ENCODE results near the gene GNPTAB. TPM values are rescaled to one million over a fixed set of nuclear protein-coding genes. Genes with fewer than 3 reads are reported as not detected.

Gene GNPTAB
- total and polyA plus RNA-seq, 2 of the 8 experiments (the other 6 are each of a cell fraction or from before 2014, with no cell fraction given), result 21.5 to 51.3 TPM

DNA sequence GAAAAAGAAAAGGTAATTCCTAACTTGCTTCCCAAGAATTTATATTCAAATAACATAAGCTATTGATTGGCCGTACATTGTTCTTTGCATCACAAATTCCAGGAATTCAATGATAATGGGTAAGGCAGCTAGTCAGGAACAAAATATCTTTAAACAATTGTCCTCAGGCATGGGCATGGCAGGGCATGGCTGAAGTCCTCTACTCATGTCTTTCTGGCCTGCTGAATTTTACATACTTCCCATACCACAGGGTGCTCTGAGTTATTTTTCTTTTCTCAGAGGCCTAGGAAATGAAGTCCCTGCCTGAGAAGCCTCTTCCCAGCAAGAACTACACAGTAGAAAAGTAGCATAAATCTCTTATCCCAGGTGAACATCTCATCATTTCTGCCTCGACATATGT is 31.5 kb upstream of the GNPTAB start:
- Histone ChIP-seq H3K4me1 (replicated peaks in 1 of 4; ENCODE audit: control insufficient read depth in 3 of 4, insufficient read depth in 4 of 4, low read length in 3 of 4) (peaks cover 0 to 4% (median 0%) of the 10 kb centered on the region in 4 experiments; a peak in 2 of 7 replicates), H4K8ac (ENCODE audit: extremely low read depth, insufficient read depth, low read length) (no peak overlapping the region), H3K9ac (replicated peaks in 1 of 4; ENCODE audit: extremely low read depth in 1 of 4, low read depth in 3 of 4, low read length in 3 of 4) (no peak overlapping the region), H2BK20ac (ENCODE audit: low read length) (no peak overlapping the region), H3K4me2 (ENCODE audit: insufficient read depth in 1 of 2, low read depth in 2 of 2, low read length in 2 of 2) (no peak overlapping the region), H2BK12ac (ENCODE audit: low read depth, low read length) (no peak overlapping the region), H3K56ac (replicated peaks; ENCODE audit: insufficient read length, low read depth, low read length) (no peak overlapping the region), H4K20me1 (replicated peaks in 1 of 2; ENCODE audit: control insufficient read depth in 1 of 2, insufficient read depth in 2 of 2, low read length in 2 of 2) (no peaks in the 10 kb centered on the region), H2AK5ac (ENCODE audit: low read depth, low read length) (no peak overlapping the region), H4K91ac (replicated peaks; ENCODE audit: insufficient read length, low read length) (no peak overlapping the region), H3K23me2 (ENCODE audit: low read depth, low read length) (no peaks in the 10 kb centered on the region), H3K27me3 (replicated peaks in 1 of 4; ENCODE audit: control insufficient read depth in 3 of 4, extremely low read depth in 1 of 4, insufficient read depth in 3 of 4, low read length in 3 of 4) (no peaks in the 10 kb centered on the region), H4K5ac (ENCODE audit: insufficient read length, low read depth, low read length) (no peak overlapping the region), H3K14ac (ENCODE audit: insufficient read length) (no peak overlapping the region), H3K18ac (ENCODE audit: extremely low read depth, low read length) (no peak overlapping the region), H2BK5ac (ENCODE audit: low read depth, low read length) (no peak overlapping the region), H3K79me1 (ENCODE audit: low read depth, low read length) (no peaks in the 10 kb centered on the region), H3K23ac (ENCODE audit: insufficient read length) (no peak overlapping the region), H2AFZ (ENCODE audit: low read length) (no peak overlapping the region), H3K4me3 (ENCODE audit: extremely low read depth in 1 of 4, insufficient read depth in 2 of 4, low read depth in 3 of 4, low read length in 4 of 4) (no peak overlapping the region), H3K9me3 (ENCODE audit: insufficient read depth in 2 of 2, low read depth in 1 of 2, low read length in 1 of 2) (no peaks in the 10 kb centered on the region), H3K27ac (ENCODE audit: low read depth, low read length) (no peak overlapping the region), H2BK15ac (ENCODE audit: low read length) (no peak overlapping the region), H3K36me3 (ENCODE audit: control insufficient read depth in 2 of 4, insufficient read depth in 4 of 4, low read length in 3 of 4) (no peaks in the 10 kb centered on the region), H2BK120ac (replicated peaks; ENCODE audit: low read depth, low read length) (no peak overlapping the region), H3K4ac (replicated peaks; ENCODE audit: insufficient read length, low read depth, low read length) (no peak overlapping the region), H3K79me2 (ENCODE audit: control insufficient read depth in 1 of 2, insufficient read depth in 2 of 2, low read length in 2 of 2) (no peaks in the 10 kb centered on the region)
- no peak for TF ChIP-seq EZH2 (IDR thresholded peaks at IDR 0.05; ENCODE audit: low read depth, low read length, severe bottlenecking)
- TF ChIP-seq CTBP2 (IDR thresholded peaks at IDR 0.05; ENCODE audit: borderline replicate concordance, insufficient read depth, insufficient read length, low read length), result no peak
- no peak for TF ChIP-seq RBBP5 (IDR thresholded peaks at IDR 0.05; ENCODE audit: borderline replicate concordance, low read depth, low read length)
- TF ChIP-seq BACH1 (IDR thresholded peaks at IDR 0.05; ENCODE audit: low read length), result no peak
- TF ChIP-seq CTCF (IDR thresholded peaks at IDR 0.05; ENCODE audit: control extremely low read depth in 1 of 3, insufficient read depth in 1 of 3, low read depth in 1 of 3, low read length in 3 of 3), result no peak
- no peak for TF ChIP-seq YY1 (IDR thresholded peaks at IDR 0.05; ENCODE audit: low read depth, low read length)
- CTCF ChIA-PET (ENCODE audit: partially characterized antibody), result interaction anchor here (1.0 to 2.4 kb wide), 3 partner anchors 10 to 85 kb away, joined by 3 to 10 read pairs (median 3); no protein-coding TSS in a partner anchor
- DNase-seq (ENCODE audit: low read depth in 1 of 2, low spot score in 2 of 2) (no peak), FAIRE-seq (no peak)
- 87% methylated on average over 2 of the region's 2 CpGs; no CpG with 5 or more reads in 1 of the 2 experiments for WGBS, 2 experiments (ENCODE audit: extremely low coverage in 1 of 2, insufficient coverage in 1 of 2, insufficient read length in 1 of 2, insufficient replicate concordance in 2 of 2, low coverage in 1 of 2, low lambda C conversion rate in 2 of 2, missing lambda C conversion rate in 1 of 2)
- POLR2A ChIA-PET (ENCODE audit: partially characterized antibody), result no interaction called here
